Hepatic stellate cell (primary cell): Measurements from ENCODE around the gene MRPS24.
"Not testable (repeated sequence)": the region's sequence is repeated elsewhere in the genome, so short reads cannot be mapped to it uniquely, and the experiment has no call there.

Experiments used
- DNase-seq: peaks from one replicate; pipeline ENCODE4 v3.0.0; 2011; ENCODE audit warnings: low spot score

Gene MRPS24

GRCh38 chr7:43838201-43838658, 31.1 kb downstream of the MRPS24 start:
- DNase-seq, result no peak

GRCh38 chr7:43834463-43835251, 34.7 kb downstream of the MRPS24 start:
- DNase-seq, result no peak

- DNase-seq, result not testable (repeated sequence)
Observed at GRCh38 chr7:43830917-43831316, 38.4 kb downstream of the MRPS24 start.

GRCh38 chr7:43825391-43825808, 43.9 kb downstream of the MRPS24 start:
- DNase-seq, result no peak

- DNase-seq, result no peak
Observed at GRCh38 chr7:43824963-43825362, 44.4 kb downstream of the MRPS24 start.

GRCh38 chr7:43824513-43824912, 44.8 kb downstream of the MRPS24 start:
- DNase-seq, result not testable (repeated sequence)

- no peak for DNase-seq
Observed at GRCh38 chr7:43823941-43824340, 45.4 kb downstream of the MRPS24 start.

- DNase-seq, result not testable (repeated sequence)
Observed at GRCh38 chr7:43823425-43823824, 45.9 kb downstream of the MRPS24 start.
